Osteoblast (primary cell): ENCODE measurements around the gene METTL1. TPM values are rescaled to one million over a fixed set of nuclear protein-coding genes. Genes with fewer than 3 reads are reported as not detected.

Experiments
- DNase-seq: peaks from one replicate; pipeline ENCODE4 v3.0.0; 2011; ENCODE audit warnings: low spot score, mixed read lengths; ENCODE audit not compliant: insufficient read length; ENCODE audit errors: missing footprints
- H2AFZ ChIP-seq: 2 replicates; pipeline ENCODE4 v1.6.0; 2011; ENCODE audit warnings: mild to moderate bottlenecking, low read length
- H3K27ac ChIP-seq: 2 replicates; pipeline ENCODE4 v1.5.1; 2011; ENCODE audit warnings: mild to moderate bottlenecking, low read depth, low read length, moderate library complexity
- H3K27me3 ChIP-seq: 2 replicates; pipeline ENCODE4 v1.6.0; 2012; ENCODE audit warnings: mild to moderate bottlenecking, control low read depth, inconsistent platforms, low read length, moderate library complexity; ENCODE audit not compliant: insufficient read depth
- H3K36me3 ChIP-seq: 2 replicates; pipeline ENCODE4 v1.5.1; 2011; ENCODE audit warnings: mild to moderate bottlenecking, low read length, control low read depth, moderate library complexity; ENCODE audit not compliant: insufficient read depth
- H3K4me1 ChIP-seq: 2 replicates; pipeline ENCODE4 v1.5.1; 2011; ENCODE audit warnings: mild to moderate bottlenecking, low read length, control low read depth, moderate library complexity; ENCODE audit not compliant: insufficient read depth
- H3K4me2 ChIP-seq: 2 replicates; pipeline ENCODE4 v1.6.0; 2011; ENCODE audit warnings: mild to moderate bottlenecking, low read length; ENCODE audit not compliant: insufficient read depth
- H3K4me3 ChIP-seq: fragments of 200-600 bp; sonication (generic); 3 replicates; pipeline ENCODE4 v1.5.1; 2012; ENCODE audit warnings: mild to moderate bottlenecking, low read length, inconsistent platforms; ENCODE audit not compliant: insufficient read depth
- H3K79me2 ChIP-seq: 2 replicates; pipeline ENCODE4 v1.6.0; 2012; ENCODE audit warnings: mild to moderate bottlenecking, low read length, control low read depth, inconsistent platforms; ENCODE audit not compliant: insufficient read depth
- H3K9me3 ChIP-seq: 2 replicates; pipeline ENCODE4 v1.5.1; 2011; ENCODE audit warnings: low read depth, low read length, control low read depth
- H4K20me1 ChIP-seq: 2 replicates; pipeline ENCODE4 v1.6.0; 2012; ENCODE audit warnings: mild to moderate bottlenecking, low read length, control low read depth; ENCODE audit not compliant: insufficient read depth
- total RNA-seq: library from RNA; depleted of rRNA; stranded (reverse); fragments of >200 nt; gene quantifications from 2 replicates; pipeline ENCODE4 v1.2.3, GENCODE V29; 2012
- TF ChIP-seq, protein P1 (sequence below): IDR thresholded peaks from 2 replicates; pipeline ENCODE4 v1.5.1; 2011; ENCODE audit warnings: mild to moderate bottlenecking, low read depth, low read length, moderate library complexity; ENCODE audit errors: extremely low read depth

METTL1 gene
- total RNA-seq, 1 donor = 2.9 TPM

DNA sequence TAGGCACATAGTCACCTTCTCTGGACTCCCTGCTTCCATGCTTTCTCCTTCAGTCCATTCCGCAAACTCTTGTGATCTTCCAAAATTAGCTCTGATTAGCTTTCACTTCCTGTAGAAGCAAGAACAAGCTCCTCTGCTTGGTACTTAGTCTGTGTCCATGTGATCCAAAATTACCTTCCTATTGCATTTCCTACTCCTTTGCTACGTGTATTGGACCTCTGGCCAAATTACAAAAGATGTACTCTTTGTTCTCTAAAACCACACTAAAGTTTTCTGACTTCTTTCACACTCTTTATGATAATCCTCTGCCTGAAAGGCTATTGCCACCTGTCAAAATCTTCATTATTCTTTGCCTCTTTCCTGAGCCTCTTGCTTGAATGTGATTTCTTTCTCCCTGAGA is 9.9 kb upstream of the METTL1 start:
- Histone ChIP-seq H3K9me3 (no peaks in the 10 kb centered on the region), H4K20me1 (no peaks in the 10 kb centered on the region), H2AFZ (no peak overlapping the region), H3K79me2 (peaks cover 24% of the 10 kb centered on the region), H3K4me2 (no peak overlapping the region), H3K36me3 (peaks cover 32% of the 10 kb centered on the region), H3K4me3 (no peak overlapping the region), H3K27me3 (no peaks in the 10 kb centered on the region), H3K4me1 (peaks cover 11% of the 10 kb centered on the region), H3K27ac (no peak overlapping the region)
- TF ChIP-seq, protein P1, sequence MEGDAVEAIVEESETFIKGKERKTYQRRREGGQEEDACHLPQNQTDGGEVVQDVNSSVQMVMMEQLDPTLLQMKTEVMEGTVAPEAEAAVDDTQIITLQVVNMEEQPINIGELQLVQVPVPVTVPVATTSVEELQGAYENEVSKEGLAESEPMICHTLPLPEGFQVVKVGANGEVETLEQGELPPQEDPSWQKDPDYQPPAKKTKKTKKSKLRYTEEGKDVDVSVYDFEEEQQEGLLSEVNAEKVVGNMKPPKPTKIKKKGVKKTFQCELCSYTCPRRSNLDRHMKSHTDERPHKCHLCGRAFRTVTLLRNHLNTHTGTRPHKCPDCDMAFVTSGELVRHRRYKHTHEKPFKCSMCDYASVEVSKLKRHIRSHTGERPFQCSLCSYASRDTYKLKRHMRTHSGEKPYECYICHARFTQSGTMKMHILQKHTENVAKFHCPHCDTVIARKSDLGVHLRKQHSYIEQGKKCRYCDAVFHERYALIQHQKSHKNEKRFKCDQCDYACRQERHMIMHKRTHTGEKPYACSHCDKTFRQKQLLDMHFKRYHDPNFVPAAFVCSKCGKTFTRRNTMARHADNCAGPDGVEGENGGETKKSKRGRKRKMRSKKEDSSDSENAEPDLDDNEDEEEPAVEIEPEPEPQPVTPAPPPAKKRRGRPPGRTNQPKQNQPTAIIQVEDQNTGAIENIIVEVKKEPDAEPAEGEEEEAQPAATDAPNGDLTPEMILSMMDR = no peak
- no peak for DNase-seq

DNA sequence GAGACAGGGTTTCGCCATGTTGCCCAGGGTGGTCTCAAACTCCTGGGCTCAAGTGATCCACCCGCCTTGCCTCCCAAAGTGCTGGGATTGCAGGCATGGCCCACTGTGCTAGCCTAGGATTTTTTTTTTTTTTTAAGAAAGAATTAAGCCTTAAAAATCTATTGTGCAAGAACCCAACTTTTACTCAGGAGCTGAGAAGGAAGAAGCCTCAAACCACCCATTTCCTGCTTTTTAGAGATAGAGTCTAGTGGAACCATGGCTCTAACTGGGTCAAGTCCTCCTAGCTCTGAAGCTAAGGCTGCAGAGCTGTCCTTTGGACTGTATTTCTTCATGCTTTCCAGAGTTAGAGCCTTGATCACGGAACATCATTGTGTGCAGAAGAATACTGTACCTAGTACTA is 9.3 kb upstream of the METTL1 start:
- no peak overlapping the region for H3K27ac ChIP-seq
- TF ChIP-seq, protein P1 = no peak
- peaks cover 24% of the 10 kb centered on the region for H3K79me2 ChIP-seq
- H2AFZ ChIP-seq = no peak overlapping the region
- H3K27me3 ChIP-seq = no peaks in the 10 kb centered on the region
- no peaks in the 10 kb centered on the region for H4K20me1 ChIP-seq
- no peak for DNase-seq
- H3K4me2 ChIP-seq = no peak overlapping the region
- no peak overlapping the region for H3K4me3 ChIP-seq
- peaks cover 11% of the 10 kb centered on the region for H3K4me1 ChIP-seq
- H3K36me3 ChIP-seq = peaks cover 27% of the 10 kb centered on the region
- no peaks in the 10 kb centered on the region for H3K9me3 ChIP-seq

DNA sequence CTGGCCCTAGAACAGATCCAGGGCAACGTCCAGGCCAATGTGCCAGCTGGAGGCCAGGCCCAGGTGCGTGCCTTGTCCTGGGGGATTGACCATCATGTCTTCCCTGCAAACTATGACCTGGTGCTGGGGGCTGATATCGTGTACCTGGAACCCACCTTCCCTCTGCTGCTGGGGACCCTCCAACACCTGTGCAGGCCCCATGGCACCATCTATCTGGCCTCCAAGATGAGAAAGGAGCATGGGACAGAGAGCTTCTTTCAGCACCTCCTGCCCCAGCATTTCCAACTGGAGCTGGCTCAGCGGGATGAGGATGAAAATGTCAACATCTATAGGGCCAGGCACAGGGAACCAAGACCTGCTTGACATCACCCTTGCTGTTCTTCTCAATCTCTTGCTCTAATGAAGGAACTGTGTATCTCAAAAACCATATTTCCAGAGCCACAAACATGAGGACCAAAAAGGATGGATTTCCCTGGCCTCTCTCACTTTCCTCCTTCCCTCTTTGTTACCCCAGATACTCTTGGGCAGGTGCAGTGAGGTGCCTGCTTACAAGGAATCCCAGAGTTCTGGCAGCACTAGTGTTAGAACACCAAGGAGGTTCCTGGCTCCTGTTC is 8.5 kb upstream of the METTL1 start:
- TF ChIP-seq, protein P1 = no peak
- Histone ChIP-seq H3K4me2 (no peak overlapping the region), H3K9me3 (no peaks in the 10 kb centered on the region), H3K36me3 (peaks cover 18% of the 10 kb centered on the region), H2AFZ (no peak overlapping the region), H3K79me2 (peaks cover 21% of the 10 kb centered on the region), H3K27me3 (no peaks in the 10 kb centered on the region), H3K27ac (no peak overlapping the region), H4K20me1 (no peaks in the 10 kb centered on the region), H3K4me1 (peaks cover 11% of the 10 kb centered on the region), H3K4me3 (no peak overlapping the region)
- no peak for DNase-seq

DNA sequence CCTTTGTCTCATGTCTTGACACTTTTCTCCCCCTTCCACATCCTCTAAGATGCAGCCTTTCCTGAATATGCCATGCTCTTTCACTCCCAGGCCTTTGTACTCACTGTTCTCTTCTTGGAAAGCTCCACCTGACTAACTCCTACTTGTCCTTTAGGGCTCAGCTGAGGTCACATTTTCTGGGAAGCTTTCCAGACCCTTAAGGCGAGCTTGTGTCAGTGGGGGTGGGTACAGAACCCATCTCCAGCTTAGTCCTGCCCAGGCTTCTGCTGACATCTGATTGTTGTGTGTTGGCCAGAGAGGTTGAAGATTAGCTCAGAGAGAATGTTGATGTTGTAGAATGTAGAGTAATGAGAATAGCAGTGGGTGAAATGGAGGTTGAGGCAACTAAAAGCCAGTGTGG is 7.8 kb upstream of the METTL1 start:
- Histone ChIP-seq H3K4me2 (no peak overlapping the region), H3K79me2 (peaks cover 19% of the 10 kb centered on the region), H2AFZ (no peak overlapping the region), H3K9me3 (no peaks in the 10 kb centered on the region), H3K27ac (no peak overlapping the region), H3K27me3 (no peaks in the 10 kb centered on the region), H3K4me3 (no peak overlapping the region), H3K4me1 (peaks cover 11% of the 10 kb centered on the region), H4K20me1 (no peaks in the 10 kb centered on the region), H3K36me3 (peaks cover 14% of the 10 kb centered on the region)
- TF ChIP-seq, protein P1 = no peak
- no peak for DNase-seq
